ENCODE results near the gene WDR1.
"Not testable (repeated sequence)": the region's sequence is repeated elsewhere in the genome, so short reads cannot be mapped to it uniquely, and the experiment has no call there.

WDR1 gene

GRCh38 chr4:10130178-10130888 is 13.7 kb upstream of the WDR1 start:
- DNase-seq: no peak

DNA sequence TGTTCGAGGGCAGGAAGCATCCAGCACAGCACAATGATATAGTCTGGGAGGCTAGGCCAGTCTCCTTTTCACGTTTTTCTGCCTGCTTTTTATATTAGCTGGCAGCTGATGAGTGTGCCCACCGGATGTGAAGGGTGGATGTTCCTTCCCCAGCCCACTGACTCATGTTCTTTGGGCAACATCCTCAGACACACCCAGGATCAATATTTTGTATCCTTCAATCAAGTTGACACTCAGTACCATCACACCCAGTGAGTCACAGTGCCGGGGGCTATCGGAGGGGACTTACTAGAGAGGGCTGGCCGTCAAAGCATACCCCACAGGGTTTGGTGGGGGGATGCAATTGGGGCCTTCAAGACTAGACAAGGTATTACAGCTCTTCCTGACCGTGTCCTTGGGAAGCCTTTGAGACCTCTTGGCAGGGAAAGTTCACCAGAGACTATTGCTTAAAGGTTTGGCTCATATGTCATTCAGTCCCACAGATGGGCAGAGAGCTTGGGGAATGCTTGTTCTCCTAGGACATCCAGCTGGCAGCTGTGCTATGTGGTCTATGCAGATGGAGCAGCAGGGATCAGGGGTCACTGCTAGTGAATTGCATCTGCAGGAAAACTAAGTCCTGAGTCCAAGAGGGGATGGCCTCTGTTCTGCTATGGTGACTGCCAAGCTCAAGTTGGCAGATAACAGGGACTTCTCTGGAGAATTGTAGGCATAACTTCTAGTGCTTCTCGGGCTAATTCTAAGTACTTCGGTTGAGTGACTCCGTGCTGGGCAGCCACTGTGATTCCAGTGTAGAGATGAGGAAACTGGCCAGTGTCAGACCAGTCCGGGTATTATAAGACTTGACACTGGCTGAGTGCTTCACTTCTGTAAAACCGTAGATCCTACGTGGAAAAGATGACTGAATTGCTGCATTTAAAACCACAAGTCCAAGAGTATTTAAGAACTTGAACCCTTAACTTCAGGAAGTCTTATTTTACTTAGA is 12.9 kb upstream of the WDR1 start:
- DNase-seq: no peak

DNA sequence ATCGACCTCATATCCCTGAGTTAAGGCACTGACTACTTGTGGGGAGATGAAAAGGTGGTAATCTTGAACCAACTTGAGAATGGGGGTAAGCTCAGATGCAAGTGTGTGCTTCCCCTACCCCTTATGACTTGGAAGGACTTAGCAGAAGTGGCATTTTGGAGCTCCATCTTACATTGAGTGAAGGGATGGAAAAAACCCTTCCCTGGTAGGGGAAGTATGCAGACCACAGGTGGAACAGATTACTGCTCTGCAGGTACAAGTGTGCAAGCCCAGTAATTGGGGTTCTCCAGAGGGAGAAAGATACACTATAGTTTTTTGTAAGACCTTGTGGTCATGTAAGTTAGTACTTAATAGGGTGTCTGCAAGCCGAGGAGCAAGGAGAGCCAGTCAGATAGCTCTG is 12.2 kb upstream of the WDR1 start:
- DNase-seq: no peak

DNA sequence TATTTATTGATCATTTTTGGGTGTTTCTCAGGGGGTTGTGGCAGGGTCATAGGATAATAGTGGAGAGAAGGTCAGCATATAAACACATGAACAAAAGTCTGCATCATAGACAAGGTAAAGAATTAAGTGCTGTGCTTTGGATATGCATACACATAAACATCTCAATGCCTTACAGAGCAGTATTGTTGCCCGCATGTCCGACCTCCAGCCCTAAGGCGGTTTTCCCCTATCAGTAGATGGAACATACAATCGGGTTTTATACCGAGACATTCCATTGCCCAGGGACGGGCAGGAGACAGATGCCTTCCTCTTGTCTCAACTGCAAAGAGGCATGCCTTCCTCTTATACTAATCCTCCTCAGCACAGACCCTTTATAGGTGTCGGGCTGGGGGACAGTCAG is 10.9 kb upstream of the WDR1 start:
- not testable (repeated sequence) for DNase-seq

DNA sequence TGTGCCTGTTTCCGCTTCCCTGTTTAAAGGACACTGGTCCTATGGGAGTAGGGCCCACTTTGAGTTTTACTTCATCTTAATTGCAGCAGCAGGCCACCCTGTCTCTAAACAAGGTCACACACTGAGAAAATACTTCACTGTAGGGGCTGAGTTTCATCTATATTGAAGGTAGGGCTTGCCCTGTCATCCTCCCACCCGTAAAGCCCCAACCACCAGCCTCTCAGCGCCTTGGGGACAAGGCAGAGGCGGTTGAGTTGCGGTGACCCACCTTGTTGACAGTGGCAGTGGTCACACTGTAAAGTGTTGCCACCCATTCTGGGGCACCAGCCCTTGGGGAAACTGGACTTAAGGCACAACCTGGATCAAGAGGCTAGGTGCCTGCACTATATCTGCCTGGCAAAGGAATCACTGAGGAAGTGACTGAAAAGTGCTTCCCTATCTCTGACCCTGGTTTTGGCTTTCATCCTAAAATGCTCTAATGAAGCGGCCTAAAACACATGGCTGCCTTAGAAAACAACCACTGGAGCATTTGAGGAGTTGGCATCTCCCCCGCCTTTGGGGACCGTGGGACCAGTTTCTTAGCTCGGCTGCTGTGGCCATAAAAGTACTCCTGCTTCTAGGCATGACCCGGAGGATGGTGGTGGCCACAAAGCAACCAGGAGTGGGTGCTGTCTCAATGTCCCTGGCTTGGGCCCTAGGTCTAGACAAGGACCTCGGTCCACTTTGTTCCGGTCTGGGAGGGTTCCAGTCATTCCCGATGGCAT is 7.8 kb upstream of the WDR1 start:
- no peak for DNase-seq

GRCh38 chr4:10123227-10124101 is 6.9 kb upstream of the WDR1 start:
- DNase-seq: no peak

DNA sequence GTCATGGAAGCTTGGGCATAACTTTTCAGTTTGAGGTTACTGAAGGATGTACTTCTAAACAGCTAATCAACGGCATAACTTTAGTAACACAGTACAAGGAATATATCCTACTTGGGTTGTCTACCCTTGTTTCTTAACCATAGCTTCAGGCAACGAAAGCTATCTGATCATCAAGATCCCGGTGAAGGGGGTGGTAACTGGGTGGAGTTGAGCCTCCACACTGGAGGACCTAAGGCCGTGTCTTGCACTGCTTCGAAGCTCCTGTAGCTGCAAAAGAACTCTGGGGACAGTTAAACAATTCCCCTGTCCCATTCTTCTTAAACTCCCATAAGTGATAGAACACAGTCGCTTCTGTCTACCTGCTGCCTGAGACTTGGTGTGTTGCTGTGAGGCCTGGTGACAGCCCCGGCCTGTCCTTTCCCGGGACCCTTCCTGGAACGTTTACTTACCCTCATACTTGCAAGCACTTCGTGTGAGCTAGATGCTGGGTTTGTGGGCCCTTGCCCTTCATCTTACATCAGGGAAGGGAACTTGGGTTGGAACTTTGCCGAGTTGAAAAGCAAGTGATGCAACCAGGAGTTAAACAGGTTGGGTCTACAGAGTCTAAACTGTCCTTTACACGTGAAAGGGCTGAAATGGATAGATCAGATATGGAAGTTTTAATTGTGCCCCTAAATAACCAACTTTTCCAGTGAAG is 5.8 kb upstream of the WDR1 start:
- DNase-seq: no peak

GRCh38 chr4:10121568-10122208 is 5.1 kb upstream of the WDR1 start:
- no peak for DNase-seq

- no peak for DNase-seq
Measured at GRCh38 chr4:10120943-10121567, 4.5 kb upstream of the WDR1 start.

DNA sequence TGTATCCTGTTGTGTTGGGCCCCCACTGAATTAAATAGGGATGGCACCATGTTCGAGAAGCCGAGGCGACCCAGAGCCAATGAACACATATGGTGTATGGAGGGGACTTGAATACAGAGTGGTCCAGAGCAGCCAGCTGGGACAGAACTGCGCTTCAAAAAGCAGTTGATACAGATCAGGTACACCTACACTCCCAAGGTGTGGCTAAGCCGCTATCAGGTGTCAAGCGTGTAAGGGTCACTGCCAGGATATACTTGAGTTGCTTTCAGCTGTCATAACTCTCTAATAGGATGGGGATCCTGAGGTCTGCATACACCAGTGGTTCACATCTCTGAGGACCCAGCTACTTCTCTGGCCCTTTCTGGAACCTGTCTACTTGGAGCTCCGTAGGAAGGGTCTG is 3.2 kb upstream of the WDR1 start:
- no peak for DNase-seq

GRCh38 chr4:10119278-10119677 is 2.7 kb upstream of the WDR1 start:
- no peak for DNase-seq

DNA sequence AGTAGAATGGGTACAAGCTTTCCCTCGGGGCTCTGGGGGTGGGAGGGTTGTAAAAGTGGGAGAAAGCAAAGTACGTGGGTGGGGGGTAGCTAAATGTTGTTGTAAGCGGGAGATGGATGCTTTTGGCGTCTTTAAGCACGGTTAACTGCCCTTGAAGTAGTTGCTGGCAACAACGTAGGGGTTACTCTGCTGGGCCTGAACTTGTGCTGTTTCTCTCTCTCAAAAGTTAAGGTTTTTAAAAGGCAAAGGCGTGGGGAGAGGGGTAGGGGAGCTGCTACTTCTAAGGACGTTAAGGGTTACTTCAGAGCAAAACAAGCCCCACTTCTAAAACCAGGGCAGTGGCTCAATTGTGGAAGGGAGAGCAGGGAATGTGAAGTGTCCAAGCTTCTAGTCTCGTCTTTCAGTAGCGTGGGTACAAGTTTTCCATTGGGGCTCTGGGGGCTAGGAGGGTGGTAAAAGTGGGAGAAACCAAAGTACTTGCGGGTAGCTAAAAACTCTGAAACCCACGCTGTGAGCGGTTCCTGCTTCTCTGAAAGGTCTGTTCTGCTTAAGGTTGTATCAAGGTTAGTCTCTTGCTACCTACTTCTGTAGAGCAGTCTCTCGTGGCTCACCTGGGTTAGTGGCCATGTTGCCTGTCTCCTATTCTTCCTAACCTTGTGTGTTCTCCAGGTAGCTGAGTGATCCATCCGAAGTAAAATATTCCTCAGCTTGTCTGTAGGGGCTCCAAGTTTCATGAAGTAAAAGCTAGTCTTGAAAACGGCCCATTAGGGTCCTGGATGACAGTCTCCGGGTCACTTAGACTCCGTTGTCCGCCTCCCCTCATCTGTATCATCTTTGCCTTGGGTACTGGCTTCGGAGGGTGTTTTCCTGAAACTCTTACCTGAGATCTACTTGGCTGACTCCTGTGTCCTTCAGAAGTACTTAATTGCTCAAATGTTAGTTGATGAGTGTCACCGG is 1.7 kb upstream of the WDR1 start:
- DNase-seq: no peak

- peak; percentile 46 to 54 for DNase-seq
Measured at GRCh38 chr4:10117359-10118047, 904 bp upstream of the WDR1 start.

GRCh38 chr4:10115797-10116568 is 616 bp downstream of the WDR1 start:
- DNase-seq: peak; percentile 57 to 62

GRCh38 chr4:10115271-10115796 is 1.3 kb downstream of the WDR1 start:
- DNase-seq: no peak

- DNase-seq: no peak
Measured at GRCh38 chr4:10114607-10115006, 2.0 kb downstream of the WDR1 start.

DNA sequence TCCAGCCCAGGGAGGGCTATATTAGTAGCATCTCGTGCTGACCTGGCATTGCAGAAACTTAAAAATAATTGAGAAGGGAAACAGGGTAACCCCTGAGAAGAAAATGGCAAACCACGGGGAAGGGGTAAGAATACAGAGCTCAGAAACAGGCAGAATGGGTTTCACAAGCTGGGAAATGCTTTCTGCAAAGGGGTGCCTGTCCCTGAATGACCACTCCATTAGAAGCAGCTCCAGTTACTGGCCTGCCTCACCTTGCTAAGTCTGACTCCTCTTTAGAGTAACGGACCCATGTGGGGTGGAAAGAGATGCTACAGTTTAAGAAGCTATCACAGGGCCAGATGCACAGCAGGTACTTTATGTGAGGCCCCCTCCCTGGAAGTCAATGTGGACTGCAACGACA is 2.5 kb downstream of the WDR1 start:
- DNase-seq: no peak

All from activated CD4-positive, alpha-beta T cell treated with anti-CD3 and anti-CD28 coated beads, Interleukin-2, amount 50 U/mL, for 4 hours (primary cell).